Central memory CD8-positive, alpha-beta T cell (primary cell): ENCODE results near the gene ZMYND11.
A peak's percentile ranks its signal among the peaks of the same experiment; 100 is the strongest.
"Not testable (repeated sequence)": the region's sequence is repeated elsewhere in the genome, so short reads cannot be mapped to it uniquely, and the experiment has no call there.

Source experiments
- ATAC-seq: fragments of 150-1000 bp; cut with Tn5 transposase; replicated peaks from 2 replicates; pipeline ENCODE4 v1.10.0; 2022; ENCODE audit warnings: mild to moderate bottlenecking, moderate FRiP score, moderate number of reproducible peaks; ENCODE audit not compliant: poor library complexity, severe bottlenecking; ENCODE audit errors: extremely low read depth
- DNase-seq, 2 donors: peaks; one replicate each; pipeline ENCODE4 v3.0.0; 2021; ENCODE audit warnings: low spot score in 2 of 2
- H3K27ac Mint-ChIP-seq: one replicate; pipeline ENCODE4 v1.8.0; 2022; ENCODE audit warnings: low read depth, mild to moderate bottlenecking, moderate library complexity, mixed read lengths
- H3K27me3 Mint-ChIP-seq: one replicate; pipeline ENCODE4 v1.8.0; 2022; ENCODE audit warnings: mixed read lengths
- H3K36me3 Mint-ChIP-seq: one replicate; pipeline ENCODE4 v1.8.0; 2022; ENCODE audit warnings: mild to moderate bottlenecking, moderate library complexity, mixed read lengths; ENCODE audit not compliant: insufficient read depth
- H3K4me1 Mint-ChIP-seq: one replicate; pipeline ENCODE4 v1.8.0; 2022; ENCODE audit warnings: mixed read lengths
- H3K4me3 Mint-ChIP-seq: one replicate; pipeline ENCODE4 v1.8.0; 2022; ENCODE audit warnings: mild to moderate bottlenecking, moderate library complexity, mixed read lengths
- H3K9me3 Mint-ChIP-seq: one replicate; pipeline ENCODE4 v1.8.0; 2022; ENCODE audit warnings: mixed read lengths

Gene ZMYND11

GRCh38 chr10:185571-185970 is 50.3 kb downstream of the ZMYND11 start:
- not testable (repeated sequence) for H3K27me3 Mint-ChIP-seq, H3K27ac Mint-ChIP-seq, DNase-seq, H3K4me3 Mint-ChIP-seq, H3K9me3 Mint-ChIP-seq, ATAC-seq
- peaks cover 19% of the 10 kb centered on the region for H3K36me3 Mint-ChIP-seq
- H3K4me1 Mint-ChIP-seq = peaks cover 28% of the 10 kb centered on the region

DNA sequence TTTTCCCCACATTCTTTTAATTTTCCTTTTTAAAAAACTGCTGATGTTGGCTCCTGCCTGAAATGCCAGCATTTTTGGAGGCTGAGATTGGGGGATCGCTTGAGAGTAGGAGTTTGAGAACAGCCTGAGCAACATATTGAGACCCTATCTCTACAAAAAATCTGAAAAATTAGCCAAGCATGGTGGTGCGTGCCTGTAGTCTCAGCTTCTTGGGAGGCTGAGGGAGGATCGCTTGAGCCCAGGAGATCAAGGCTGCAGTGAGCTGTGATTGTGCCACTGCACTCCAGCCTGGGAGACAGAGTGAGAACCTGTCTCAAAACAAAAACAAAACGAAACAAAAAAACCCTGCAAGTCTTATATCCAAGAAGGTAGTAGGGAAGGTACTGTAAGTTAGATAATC is 51.7 kb downstream of the ZMYND11 start:
- H3K9me3 Mint-ChIP-seq = peaks cover 9% of the 10 kb centered on the region
- H3K36me3 Mint-ChIP-seq = peaks cover 22% of the 10 kb centered on the region
- no peak for DNase-seq
- no peaks in the 10 kb centered on the region for H3K27me3 Mint-ChIP-seq
- peaks cover 33% of the 10 kb centered on the region for H3K4me1 Mint-ChIP-seq
- H3K27ac Mint-ChIP-seq = no peak overlapping the region
- no peak for ATAC-seq
- H3K4me3 Mint-ChIP-seq = no peak overlapping the region

GRCh38 chr10:188546-188945 is 53.3 kb downstream of the ZMYND11 start:
- peaks cover 9% of the 10 kb centered on the region for H3K9me3 Mint-ChIP-seq
- DNase-seq (no peak), ATAC-seq (no peak)
- H3K4me3 Mint-ChIP-seq = no peak overlapping the region
- H3K27me3 Mint-ChIP-seq = no peaks in the 10 kb centered on the region
- H3K4me1 Mint-ChIP-seq = peaks cover 31% of the 10 kb centered on the region
- no peak overlapping the region for H3K27ac Mint-ChIP-seq
- H3K36me3 Mint-ChIP-seq = peaks cover 17% of the 10 kb centered on the region

- Mint-ChIP-seq H3K27ac (no peak overlapping the region), H3K27me3 (no peaks in the 10 kb centered on the region), H3K4me1 (peaks cover 29% of the 10 kb centered on the region), H3K36me3 (peaks cover 12% of the 10 kb centered on the region), H3K9me3 (no peaks in the 10 kb centered on the region), H3K4me3 (no peak overlapping the region)
- ATAC-seq (no peak), DNase-seq (no peak)
Observed at GRCh38 chr10:190216-190615, 55.0 kb downstream of the ZMYND11 start.

DNA sequence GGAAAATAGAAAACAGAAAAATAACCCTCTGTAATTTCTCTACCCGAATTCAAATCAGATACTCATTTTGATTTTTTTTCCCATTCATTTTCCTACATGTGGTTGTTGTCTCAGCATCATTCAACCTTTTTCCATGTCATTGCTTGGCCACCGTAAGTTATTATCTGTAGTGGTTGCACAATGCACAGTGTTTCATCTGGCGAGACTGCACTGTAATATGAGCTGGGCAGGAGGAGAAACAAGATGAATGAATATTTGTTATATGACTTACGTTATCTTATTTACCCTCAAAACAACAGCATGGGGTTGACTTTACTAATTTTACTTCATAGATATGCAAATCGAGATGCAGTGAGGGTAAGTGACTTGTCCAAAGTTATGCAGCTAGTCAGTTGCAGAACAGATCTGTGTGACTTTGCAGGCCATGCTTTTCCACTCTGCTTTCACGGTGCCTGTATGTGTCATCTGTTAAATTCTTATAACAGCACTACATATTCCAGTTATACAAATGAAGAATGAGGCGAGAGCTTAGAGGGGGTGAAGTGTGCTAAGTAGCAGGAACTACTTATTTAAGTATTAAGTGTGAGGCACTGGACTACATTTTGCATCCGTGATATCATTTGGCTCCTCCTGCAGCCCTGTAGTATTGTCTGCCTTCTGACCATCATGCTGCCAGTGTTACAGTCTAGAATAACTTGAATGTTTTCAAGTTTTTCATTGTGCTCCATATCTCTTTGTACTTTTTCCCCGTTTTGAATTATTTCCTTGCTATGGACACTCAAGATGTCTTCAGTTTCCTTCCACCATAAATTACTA is 56.7 kb downstream of the ZMYND11 start:
- Mint-ChIP-seq H3K27ac (no peak overlapping the region), H3K27me3 (no peaks in the 10 kb centered on the region), H3K36me3 (peaks cover 6% of the 10 kb centered on the region), H3K4me1 (peaks cover 35% of the 10 kb centered on the region), H3K4me3 (no peak overlapping the region), H3K9me3 (no peaks in the 10 kb centered on the region)
- DNase-seq = no peak
- no peak for ATAC-seq

DNA sequence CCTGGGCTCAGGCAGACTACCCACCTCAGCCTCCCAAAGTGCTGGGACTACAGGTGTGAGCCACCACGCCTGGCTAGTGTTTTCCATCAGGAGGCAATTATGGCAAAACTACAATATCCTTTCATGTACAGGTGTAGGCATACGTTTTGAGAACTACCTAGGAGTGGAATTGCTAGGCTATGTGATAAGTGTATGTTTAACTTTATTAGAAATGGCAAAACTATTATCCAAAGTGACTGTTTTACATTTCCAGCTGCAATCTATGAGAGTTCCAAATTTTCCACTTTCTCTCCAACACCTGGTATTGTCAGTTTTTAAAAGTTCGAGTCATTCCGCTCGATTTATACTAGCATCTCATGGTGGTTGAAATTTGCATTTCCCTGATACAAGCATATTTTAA is 59.0 kb downstream of the ZMYND11 start:
- Mint-ChIP-seq H3K27ac (no peak overlapping the region), H3K9me3 (no peaks in the 10 kb centered on the region), H3K36me3 (peaks cover 8% of the 10 kb centered on the region), H3K4me1 (peaks cover 40% of the 10 kb centered on the region), H3K27me3 (no peaks in the 10 kb centered on the region), H3K4me3 (no peak overlapping the region)
- no peak for DNase-seq
- no peak for ATAC-seq

DNA sequence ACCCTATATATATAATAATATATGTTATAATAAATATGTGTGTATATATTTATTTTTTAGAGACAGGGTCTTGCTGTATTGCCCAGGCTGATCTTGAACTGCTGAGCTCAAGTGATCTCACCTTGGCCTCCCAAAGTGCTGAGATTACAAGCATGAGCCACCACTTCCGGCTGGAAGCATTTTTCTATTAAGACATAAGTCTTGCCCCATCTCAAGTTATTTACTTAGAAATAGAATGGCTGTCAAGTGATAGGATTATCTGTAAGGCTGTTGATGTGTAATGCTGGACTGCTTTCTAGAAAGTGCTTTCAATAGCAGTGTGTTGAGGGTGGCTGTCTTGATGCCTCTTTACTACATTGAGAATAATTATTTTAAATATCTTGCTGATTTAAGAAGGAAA is 65.2 kb downstream of the ZMYND11 start:
- Mint-ChIP-seq H3K9me3 (no peaks in the 10 kb centered on the region), H3K27me3 (no peaks in the 10 kb centered on the region), H3K4me1 (peaks cover 36% of the 10 kb centered on the region), H3K4me3 (no peak overlapping the region), H3K36me3 (peaks cover 4% of the 10 kb centered on the region), H3K27ac (no peak overlapping the region)
- ATAC-seq (no peak), DNase-seq (no peak)

- H3K27ac Mint-ChIP-seq = peak overlapping the region; percentile 67
- H3K36me3 Mint-ChIP-seq = peaks cover 4% of the 10 kb centered on the region
- no peaks in the 10 kb centered on the region for H3K27me3 Mint-ChIP-seq
- peaks cover 37% of the 10 kb centered on the region for H3K4me1 Mint-ChIP-seq
- no peaks in the 10 kb centered on the region for H3K9me3 Mint-ChIP-seq
- no peak overlapping the region for H3K4me3 Mint-ChIP-seq
- DNase-seq (no peak), ATAC-seq (no peak)
Observed at GRCh38 chr10:201328-201771, 66.1 kb downstream of the ZMYND11 start.

GRCh38 chr10:208616-209015 is 73.4 kb downstream of the ZMYND11 start:
- Mint-ChIP-seq H3K36me3 (peaks cover 7% of the 10 kb centered on the region), H3K27ac (no peak overlapping the region), H3K27me3 (no peaks in the 10 kb centered on the region), H3K9me3 (no peaks in the 10 kb centered on the region), H3K4me3 (no peak overlapping the region), H3K4me1 (peaks cover 17% of the 10 kb centered on the region)
- ATAC-seq (no peak), DNase-seq (no peak)

GRCh38 chr10:209357-209756 is 74.1 kb downstream of the ZMYND11 start:
- no peak for DNase-seq
- Mint-ChIP-seq H3K27me3 (no peaks in the 10 kb centered on the region), H3K4me1 (peaks cover 11% of the 10 kb centered on the region), H3K27ac (no peak overlapping the region), H3K36me3 (peaks cover 7% of the 10 kb centered on the region), H3K9me3 (no peaks in the 10 kb centered on the region), H3K4me3 (no peak overlapping the region)
- no peak for ATAC-seq

DNA sequence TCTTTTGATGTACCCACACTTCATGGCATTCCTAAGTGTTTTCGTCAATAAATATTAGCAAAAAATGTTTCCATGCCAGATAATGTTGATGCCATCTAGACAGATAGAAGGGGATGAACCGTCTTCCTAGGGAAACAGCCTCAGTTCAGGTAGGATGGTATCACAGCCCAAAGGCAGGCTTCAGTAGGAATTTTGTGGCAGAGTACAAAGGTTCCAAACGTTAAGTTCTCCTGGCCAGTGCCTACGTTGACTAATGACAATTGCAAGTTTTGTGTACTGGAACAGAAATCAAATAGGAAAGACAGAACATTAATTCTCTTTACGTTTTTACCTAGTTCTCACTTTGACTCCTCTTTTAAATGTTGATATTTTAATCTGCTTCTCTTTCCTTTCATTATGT is 75.0 kb downstream of the ZMYND11 start:
- ATAC-seq (no peak), DNase-seq (no peak)
- no peak overlapping the region for H3K4me3 Mint-ChIP-seq
- H3K27ac Mint-ChIP-seq = no peak overlapping the region
- H3K36me3 Mint-ChIP-seq = peaks cover 7% of the 10 kb centered on the region
- H3K27me3 Mint-ChIP-seq = no peaks in the 10 kb centered on the region
- no peaks in the 10 kb centered on the region for H3K9me3 Mint-ChIP-seq
- peaks cover 8% of the 10 kb centered on the region for H3K4me1 Mint-ChIP-seq

DNA sequence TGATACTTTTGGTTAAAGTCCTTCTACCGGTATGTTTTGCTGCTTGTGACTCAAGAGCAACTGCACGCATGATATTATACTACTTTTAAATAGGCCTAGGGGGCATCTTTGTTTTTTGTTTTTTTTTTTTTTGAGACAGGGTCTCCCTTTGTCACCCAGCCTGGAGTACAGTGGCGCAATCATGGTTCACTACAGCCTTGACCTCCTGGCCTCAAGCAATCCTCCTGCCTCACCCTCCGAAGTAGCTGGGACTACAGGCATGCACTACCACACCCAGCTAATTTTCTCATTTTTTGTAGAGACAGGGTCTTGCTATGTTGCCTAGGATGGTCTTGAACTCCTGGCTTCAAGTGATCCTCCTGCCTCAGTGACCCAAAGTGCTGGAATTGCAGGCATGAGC is 80.2 kb downstream of the ZMYND11 start:
- ATAC-seq (no peak), DNase-seq (no peak)
- Mint-ChIP-seq H3K9me3 (no peaks in the 10 kb centered on the region), H3K4me3 (no peak overlapping the region), H3K36me3 (peaks cover 2% of the 10 kb centered on the region), H3K4me1 (peaks cover 17% of the 10 kb centered on the region), H3K27ac (no peak overlapping the region), H3K27me3 (no peaks in the 10 kb centered on the region)

DNA sequence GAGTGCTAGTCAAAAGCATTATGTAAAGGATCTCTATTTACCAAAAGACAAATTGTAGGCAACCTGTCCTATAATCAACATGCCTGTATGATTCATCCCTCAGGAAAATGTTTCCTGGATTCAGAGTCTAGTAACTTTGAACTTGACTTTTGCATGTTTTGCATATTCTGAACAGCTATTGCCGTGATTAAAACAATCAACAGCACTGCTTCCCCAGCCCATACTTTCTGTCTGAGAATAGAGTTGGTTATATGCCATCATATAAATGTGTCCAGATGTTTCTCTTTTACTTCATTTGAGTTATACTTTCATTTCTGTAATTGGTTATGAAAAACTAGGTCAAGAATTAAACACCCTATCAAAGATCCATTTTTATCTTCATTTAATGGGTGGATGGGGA is 83.5 kb downstream of the ZMYND11 start:
- no peaks in the 10 kb centered on the region for H3K27me3 Mint-ChIP-seq
- ATAC-seq (no peak), DNase-seq (no peak)
- H3K4me1 Mint-ChIP-seq = peaks cover 22% of the 10 kb centered on the region
- H3K27ac Mint-ChIP-seq = no peak overlapping the region
- no peak overlapping the region for H3K4me3 Mint-ChIP-seq
- H3K36me3 Mint-ChIP-seq = peaks cover 2% of the 10 kb centered on the region
- no peaks in the 10 kb centered on the region for H3K9me3 Mint-ChIP-seq
